Measurements from ENCODE around the gene LIMD2.

LIMD2 gene

DNA sequence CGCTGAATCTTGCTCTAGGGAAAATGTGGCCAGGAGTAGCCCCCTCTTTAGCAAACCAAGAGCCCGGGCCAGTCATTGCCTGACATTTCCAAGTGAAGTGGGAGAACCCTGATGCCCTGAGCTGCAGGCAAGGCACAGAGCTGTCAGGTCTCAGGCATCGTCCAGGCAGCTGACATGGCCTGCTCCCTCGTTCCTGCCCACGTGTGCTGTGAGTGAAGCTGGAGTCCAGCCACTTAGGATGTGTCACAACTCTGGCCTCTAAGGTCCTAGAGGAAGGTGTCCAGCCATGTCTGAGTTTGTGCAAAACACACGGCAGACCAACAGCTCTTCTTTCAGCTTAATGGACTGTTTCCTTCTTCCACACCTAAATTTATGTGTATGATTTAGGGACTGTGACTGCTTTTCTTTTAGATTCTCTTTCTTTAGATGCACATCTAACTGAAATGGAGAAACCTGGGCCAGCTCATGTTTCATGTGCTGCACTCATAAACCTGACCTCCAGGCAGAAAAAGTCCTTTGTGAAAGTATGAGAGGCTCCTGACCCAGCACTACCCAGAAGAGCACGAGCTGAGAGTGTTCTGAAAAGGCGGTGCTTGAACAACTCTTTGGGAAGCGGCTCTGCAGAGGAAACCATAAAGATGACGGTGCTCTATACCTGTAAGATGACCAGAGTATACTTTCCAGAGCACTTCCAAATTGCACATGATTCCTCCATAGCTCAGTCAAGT is 14.8 kb upstream of the LIMD2 start:
- Histone ChIP-seq H3K27ac (ENCODE audit: low read depth in 2 of 2, low read length in 2 of 2) (no peak overlapping the region), H3K9me3 (ENCODE audit: control insufficient read depth in 2 of 2, low read length in 2 of 2) (no peaks in the 10 kb centered on the region), H3K9ac (ENCODE audit: low read depth in 1 of 2, low read length in 2 of 2) (no peak overlapping the region), H3K4me3 (ENCODE audit: low read length in 2 of 2) (no peak overlapping the region), H3K36me3 (ENCODE audit: control insufficient read depth in 2 of 2, insufficient read depth in 2 of 2, low read length in 2 of 2) (peaks cover 12 to 28% of the 10 kb centered on the region in 2 donors), H3K27me3 (ENCODE audit: control insufficient read depth in 2 of 2, insufficient read depth in 2 of 2, low read length in 2 of 2) (no peaks in the 10 kb centered on the region), H3K4me1 (ENCODE audit: control insufficient read depth in 2 of 2, insufficient read depth in 2 of 2, low read length in 2 of 2) (no peaks in the 10 kb centered on the region)

DNA sequence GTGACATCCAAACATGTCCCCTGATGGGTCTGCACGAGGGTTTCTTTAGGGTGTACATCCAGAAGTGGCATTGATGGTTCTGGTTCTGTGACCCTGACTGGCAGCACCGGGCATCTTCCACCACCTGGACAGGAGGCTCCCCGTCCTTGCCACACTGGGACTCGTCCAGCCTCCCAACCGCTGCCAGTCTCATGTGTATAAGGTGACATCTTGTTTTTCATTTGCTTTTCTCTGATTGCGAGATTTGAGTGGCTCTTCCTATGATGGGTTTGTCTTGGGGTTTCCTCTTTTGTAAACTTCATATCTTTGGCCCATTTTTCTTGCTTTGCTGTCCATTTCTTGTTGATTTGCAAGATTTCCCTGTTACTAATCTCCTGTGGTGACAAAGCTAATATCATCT is 9.2 kb upstream of the LIMD2 start:
- Histone ChIP-seq H3K36me3 (ENCODE audit: control insufficient read depth in 2 of 2, insufficient read depth in 2 of 2, low read length in 2 of 2) (peaks cover 17 to 43% of the 10 kb centered on the region in 2 donors), H3K27me3 (ENCODE audit: control insufficient read depth in 2 of 2, insufficient read depth in 2 of 2, low read length in 2 of 2) (no peaks in the 10 kb centered on the region), H3K4me3 (ENCODE audit: low read length in 2 of 2) (no peak overlapping the region), H3K4me1 (ENCODE audit: control insufficient read depth in 2 of 2, insufficient read depth in 2 of 2, low read length in 2 of 2) (no peaks in the 10 kb centered on the region), H3K9me3 (ENCODE audit: control insufficient read depth in 2 of 2, low read length in 2 of 2) (no peaks in the 10 kb centered on the region), H3K27ac (ENCODE audit: low read depth in 2 of 2, low read length in 2 of 2) (no peak overlapping the region), H3K9ac (ENCODE audit: low read depth in 1 of 2, low read length in 2 of 2) (no peak overlapping the region)

DNA sequence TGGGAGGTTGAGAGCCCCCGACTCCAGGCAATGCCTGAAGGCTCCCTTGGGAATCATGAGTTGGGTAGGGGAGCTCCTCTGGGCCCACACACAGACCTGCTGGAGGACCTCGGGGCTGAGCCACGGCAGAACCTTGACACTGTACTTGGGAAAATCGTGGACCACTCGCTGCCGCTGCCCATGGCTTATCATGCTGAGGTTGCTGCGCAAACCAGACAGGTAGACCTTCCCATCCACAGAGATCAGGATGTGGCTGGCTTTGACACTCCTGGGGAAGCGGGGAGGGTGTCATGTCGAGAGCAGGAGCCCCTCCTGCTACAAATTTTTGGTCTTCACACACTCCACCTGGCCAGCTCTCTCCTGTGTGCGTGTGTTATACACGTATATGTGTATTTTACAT is 7.2 kb upstream of the LIMD2 start:
- Histone ChIP-seq H3K4me3 (ENCODE audit: low read length in 2 of 2) (no peak overlapping the region), H3K4me1 (ENCODE audit: control insufficient read depth in 2 of 2, insufficient read depth in 2 of 2, low read length in 2 of 2) (no peaks in the 10 kb centered on the region), H3K27me3 (ENCODE audit: control insufficient read depth in 2 of 2, insufficient read depth in 2 of 2, low read length in 2 of 2) (no peaks in the 10 kb centered on the region), H3K27ac (ENCODE audit: low read depth in 2 of 2, low read length in 2 of 2) (no peak overlapping the region), H3K36me3 (ENCODE audit: control insufficient read depth in 2 of 2, insufficient read depth in 2 of 2, low read length in 2 of 2) (peaks cover 23 to 38% of the 10 kb centered on the region in 2 donors), H3K9ac (ENCODE audit: low read depth in 1 of 2, low read length in 2 of 2) (no peak overlapping the region), H3K9me3 (ENCODE audit: control insufficient read depth in 2 of 2, low read length in 2 of 2) (no peaks in the 10 kb centered on the region)

DNA sequence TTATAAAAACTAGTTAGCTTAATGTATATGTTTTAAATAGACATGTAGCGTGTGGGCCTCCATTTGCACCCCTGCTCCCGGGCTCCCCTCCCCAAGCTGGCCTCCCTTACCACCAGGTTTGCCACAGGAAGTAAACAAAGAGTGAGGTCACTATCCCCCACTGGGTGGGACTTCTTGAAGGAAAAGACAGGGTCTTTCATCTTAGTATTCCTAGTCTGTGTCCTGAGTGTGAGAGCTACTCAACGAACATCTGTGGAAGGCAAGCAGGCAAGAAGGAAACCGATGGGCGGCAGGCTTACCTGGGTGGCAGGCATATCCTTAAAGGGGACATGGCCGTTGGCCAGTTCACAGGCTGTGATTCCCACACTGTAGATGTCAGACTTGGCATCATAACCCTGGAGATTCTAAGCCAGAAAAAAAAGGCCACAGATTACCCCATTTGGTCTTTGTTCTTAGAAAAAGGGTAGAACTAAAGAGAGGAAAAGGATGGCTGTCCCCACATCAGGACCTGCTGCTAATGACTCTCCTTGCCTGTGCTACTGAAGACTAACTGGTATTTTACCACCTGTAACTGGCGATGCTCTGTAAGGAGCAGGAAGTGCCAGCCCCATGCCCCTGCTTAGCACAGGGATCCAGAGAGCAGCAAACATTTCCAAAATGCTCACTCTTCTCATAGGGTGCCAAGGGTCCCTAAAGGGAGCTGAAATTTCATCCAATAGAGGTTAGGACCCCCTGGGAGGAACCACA is 6.6 kb upstream of the LIMD2 start:
- Histone ChIP-seq H3K27ac (ENCODE audit: low read depth in 2 of 2, low read length in 2 of 2) (no peak overlapping the region), H3K4me3 (ENCODE audit: low read length in 2 of 2) (no peak overlapping the region), H3K9me3 (ENCODE audit: control insufficient read depth in 2 of 2, low read length in 2 of 2) (no peaks in the 10 kb centered on the region), H3K9ac (ENCODE audit: low read depth in 1 of 2, low read length in 2 of 2) (no peak overlapping the region), H3K27me3 (ENCODE audit: control insufficient read depth in 2 of 2, insufficient read depth in 2 of 2, low read length in 2 of 2) (no peaks in the 10 kb centered on the region), H3K36me3 (ENCODE audit: control insufficient read depth in 2 of 2, insufficient read depth in 2 of 2, low read length in 2 of 2) (peaks cover 23 to 35% of the 10 kb centered on the region in 2 donors), H3K4me1 (ENCODE audit: control insufficient read depth in 2 of 2, insufficient read depth in 2 of 2, low read length in 2 of 2) (no peaks in the 10 kb centered on the region)

DNA sequence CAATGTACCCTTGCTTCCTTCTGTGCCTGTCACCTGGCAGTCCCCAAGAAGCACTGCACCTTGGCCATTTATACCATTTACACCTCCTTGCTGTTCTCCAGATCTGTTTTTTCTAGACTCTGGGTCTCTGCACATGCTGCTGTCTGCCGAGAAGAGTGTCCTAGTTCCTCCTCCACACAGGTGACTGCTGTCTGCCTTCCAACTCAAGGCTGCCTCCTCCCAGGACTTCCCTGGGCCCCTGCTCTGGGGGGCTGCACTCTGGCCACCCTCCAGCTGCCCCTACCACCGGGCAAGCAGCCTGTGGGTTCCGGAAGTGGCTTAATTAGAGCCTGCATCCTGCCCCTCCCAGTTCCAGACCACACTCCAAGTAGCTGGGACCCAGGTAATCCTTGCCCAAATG is 5.7 kb upstream of the LIMD2 start:
- peaks cover 19 to 32% of the 10 kb centered on the region in 2 donors for H3K36me3 ChIP-seq (ENCODE audit: control insufficient read depth in 2 of 2, insufficient read depth in 2 of 2, low read length in 2 of 2)
- H3K27me3 ChIP-seq (ENCODE audit: control insufficient read depth in 2 of 2, insufficient read depth in 2 of 2, low read length in 2 of 2): no peaks in the 10 kb centered on the region
- no peak overlapping the region for H3K9ac ChIP-seq (ENCODE audit: low read depth in 1 of 2, low read length in 2 of 2)
- no peak overlapping the region for H3K27ac ChIP-seq (ENCODE audit: low read depth in 2 of 2, low read length in 2 of 2)
- peaks cover 3 to 6% of the 10 kb centered on the region in 2 donors for H3K4me1 ChIP-seq (ENCODE audit: control insufficient read depth in 2 of 2, insufficient read depth in 2 of 2, low read length in 2 of 2)
- no peaks in the 10 kb centered on the region for H3K9me3 ChIP-seq (ENCODE audit: control insufficient read depth in 2 of 2, low read length in 2 of 2)
- no peak overlapping the region for H3K4me3 ChIP-seq (ENCODE audit: low read length in 2 of 2)

DNA sequence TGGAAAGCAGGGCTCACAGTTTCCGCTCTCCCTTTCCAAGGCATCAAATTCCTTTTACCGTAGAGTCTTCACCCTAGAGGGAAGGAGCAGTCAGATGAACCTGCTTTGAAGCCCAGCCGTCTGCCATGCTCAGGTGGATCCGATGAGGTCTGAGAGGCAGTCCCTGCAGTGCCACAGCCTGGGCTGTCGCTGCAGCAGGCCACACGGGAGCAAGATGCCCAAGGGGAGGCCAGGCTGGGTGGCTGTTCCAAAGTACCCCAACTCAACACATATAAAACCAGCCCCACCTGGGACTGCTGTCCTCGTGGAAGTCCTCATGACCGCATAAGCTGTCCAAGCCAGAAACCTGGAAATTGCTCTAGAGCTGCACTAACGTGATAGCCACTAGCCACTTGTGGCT is 4.9 kb upstream of the LIMD2 start:
- Histone ChIP-seq H3K9me3 (ENCODE audit: control insufficient read depth in 2 of 2, low read length in 2 of 2) (no peaks in the 10 kb centered on the region), H3K4me3 (ENCODE audit: low read length in 2 of 2) (no peak overlapping the region), H3K4me1 (ENCODE audit: control insufficient read depth in 2 of 2, insufficient read depth in 2 of 2, low read length in 2 of 2) (peaks cover 3 to 6% of the 10 kb centered on the region in 2 donors), H3K36me3 (ENCODE audit: control insufficient read depth in 2 of 2, insufficient read depth in 2 of 2, low read length in 2 of 2) (peaks cover 15 to 28% of the 10 kb centered on the region in 2 donors), H3K9ac (ENCODE audit: low read depth in 1 of 2, low read length in 2 of 2) (no peak overlapping the region), H3K27ac (ENCODE audit: low read depth in 2 of 2, low read length in 2 of 2) (no peak overlapping the region), H3K27me3 (ENCODE audit: control insufficient read depth in 2 of 2, insufficient read depth in 2 of 2, low read length in 2 of 2) (no peaks in the 10 kb centered on the region)

DNA sequence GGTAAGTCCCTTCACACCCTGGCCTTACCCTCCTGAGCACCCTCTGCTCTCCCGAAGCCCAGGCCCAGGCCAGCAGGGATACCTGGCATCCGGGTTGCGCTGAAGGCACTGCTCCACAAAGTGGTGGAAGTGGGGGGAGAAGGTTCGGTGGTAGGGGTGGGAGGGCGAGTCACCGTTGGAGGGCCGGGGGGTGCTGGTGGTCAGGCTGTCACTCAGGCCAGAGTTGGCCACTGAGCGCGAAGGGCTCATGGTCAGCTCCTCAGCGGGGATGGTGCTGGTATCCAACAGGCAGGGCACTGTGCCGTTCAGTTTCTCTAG is 4.3 kb upstream of the LIMD2 start:
- no peak overlapping the region for H3K4me3 ChIP-seq (ENCODE audit: low read length in 2 of 2)
- no peaks in the 10 kb centered on the region for H3K27me3 ChIP-seq (ENCODE audit: control insufficient read depth in 2 of 2, insufficient read depth in 2 of 2, low read length in 2 of 2)
- H3K27ac ChIP-seq (ENCODE audit: low read depth in 2 of 2, low read length in 2 of 2): no peak overlapping the region
- H3K36me3 ChIP-seq (ENCODE audit: control insufficient read depth in 2 of 2, insufficient read depth in 2 of 2, low read length in 2 of 2): peaks cover 15 to 23% of the 10 kb centered on the region in 2 donors
- no peak overlapping the region for H3K9ac ChIP-seq (ENCODE audit: low read depth in 1 of 2, low read length in 2 of 2)
- peaks cover 3 to 6% of the 10 kb centered on the region in 2 donors for H3K4me1 ChIP-seq (ENCODE audit: control insufficient read depth in 2 of 2, insufficient read depth in 2 of 2, low read length in 2 of 2)
- no peaks in the 10 kb centered on the region for H3K9me3 ChIP-seq (ENCODE audit: control insufficient read depth in 2 of 2, low read length in 2 of 2)

DNA sequence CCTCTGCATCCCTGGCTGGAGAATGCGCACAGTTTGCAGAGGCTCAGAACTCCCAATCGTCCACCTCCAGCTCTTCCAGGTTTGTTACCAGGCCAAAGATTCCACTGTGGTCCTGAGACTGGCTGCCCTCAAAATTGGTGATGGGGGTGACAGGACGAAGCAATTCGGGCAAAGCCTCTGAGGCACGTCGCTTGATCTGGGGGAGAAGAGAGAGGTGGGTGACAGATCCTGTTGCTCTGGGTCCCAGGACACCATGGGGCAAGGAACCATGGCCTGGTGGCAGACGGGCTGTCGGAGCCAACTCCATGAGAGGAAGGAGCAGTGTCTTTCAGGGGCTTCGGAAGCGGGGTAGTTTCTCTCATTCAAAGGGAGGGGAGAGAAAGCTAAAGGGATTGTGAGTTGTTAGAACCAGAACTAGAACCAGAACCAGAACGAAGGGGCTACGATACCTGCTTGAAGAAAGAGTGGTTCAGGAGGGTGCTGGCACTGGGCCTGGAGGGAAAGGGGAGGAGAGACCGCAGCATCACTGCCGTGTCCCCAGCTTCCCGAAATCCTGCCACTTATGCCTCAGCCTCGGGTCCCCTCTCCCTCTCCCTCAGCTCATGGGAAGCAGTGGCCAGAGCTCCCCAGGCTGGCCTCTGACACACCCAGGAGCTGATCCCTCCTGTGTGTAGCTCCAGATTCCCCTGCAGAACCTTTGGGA is 3.8 kb upstream of the LIMD2 start:
- Histone ChIP-seq H3K27me3 (ENCODE audit: control insufficient read depth in 2 of 2, insufficient read depth in 2 of 2, low read length in 2 of 2) (no peaks in the 10 kb centered on the region), H3K36me3 (ENCODE audit: control insufficient read depth in 2 of 2, insufficient read depth in 2 of 2, low read length in 2 of 2) (peaks cover 11 to 18% of the 10 kb centered on the region in 2 donors), H3K4me1 (ENCODE audit: control insufficient read depth in 2 of 2, insufficient read depth in 2 of 2, low read length in 2 of 2) (peaks cover 3 to 6% of the 10 kb centered on the region in 2 donors), H3K9ac (ENCODE audit: low read depth in 1 of 2, low read length in 2 of 2) (no peak overlapping the region), H3K27ac (ENCODE audit: low read depth in 2 of 2, low read length in 2 of 2) (no peak overlapping the region), H3K4me3 (ENCODE audit: low read length in 2 of 2) (no peak overlapping the region), H3K9me3 (ENCODE audit: control insufficient read depth in 2 of 2, low read length in 2 of 2) (no peaks in the 10 kb centered on the region)

DNA sequence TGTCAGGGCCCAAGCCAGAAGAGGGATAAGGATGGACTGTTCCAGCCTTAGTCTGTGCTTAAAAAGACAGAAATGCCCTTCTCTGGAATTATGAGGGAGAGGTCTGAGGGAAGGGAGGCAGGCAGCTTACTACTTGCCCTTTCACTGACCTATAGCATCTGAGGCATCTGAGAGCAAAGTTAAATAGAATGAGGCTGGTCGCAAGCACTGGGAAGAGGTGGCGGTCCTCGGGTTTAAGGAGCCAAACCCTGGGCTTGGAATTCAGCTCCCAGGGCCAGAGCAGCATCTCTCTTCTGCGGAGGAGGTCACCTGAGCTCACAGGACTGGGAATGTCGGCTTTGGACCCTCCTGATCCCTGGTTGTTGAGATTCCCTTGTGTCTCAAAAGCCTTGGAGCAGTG is 3.1 kb upstream of the LIMD2 start:
- Histone ChIP-seq H3K27me3 (ENCODE audit: control insufficient read depth in 2 of 2, insufficient read depth in 2 of 2, low read length in 2 of 2) (no peaks in the 10 kb centered on the region), H3K9me3 (ENCODE audit: control insufficient read depth in 2 of 2, low read length in 2 of 2) (no peaks in the 10 kb centered on the region), H3K9ac (ENCODE audit: low read depth in 1 of 2, low read length in 2 of 2) (no peak overlapping the region), H3K27ac (ENCODE audit: low read depth in 2 of 2, low read length in 2 of 2) (peak overlapping the region in 1 of 2 donors; percentile 83), H3K36me3 (ENCODE audit: control insufficient read depth in 2 of 2, insufficient read depth in 2 of 2, low read length in 2 of 2) (peaks cover 10 to 16% of the 10 kb centered on the region in 2 donors), H3K4me3 (ENCODE audit: low read length in 2 of 2) (no peak overlapping the region), H3K4me1 (ENCODE audit: control insufficient read depth in 2 of 2, insufficient read depth in 2 of 2, low read length in 2 of 2) (peaks cover 6 to 8% of the 10 kb centered on the region in 2 donors)

DNA sequence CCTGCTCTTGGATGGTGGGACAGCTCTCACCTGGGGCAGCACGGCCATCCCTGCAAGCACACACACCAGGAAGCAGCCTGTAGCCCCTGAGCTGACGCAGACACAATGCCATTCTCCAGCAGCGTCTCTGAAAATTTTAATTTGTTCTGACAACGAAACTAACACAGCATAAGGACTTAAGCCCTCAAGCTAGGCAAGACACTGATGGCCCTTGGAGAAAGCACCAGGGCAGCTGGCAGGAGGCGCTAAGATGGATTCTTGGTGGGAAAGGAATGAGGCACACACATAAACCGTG is 2.7 kb upstream of the LIMD2 start:
- H3K9ac ChIP-seq (ENCODE audit: low read depth in 1 of 2, low read length in 2 of 2): no peak overlapping the region
- peaks cover 10 to 16% of the 10 kb centered on the region in 2 donors for H3K36me3 ChIP-seq (ENCODE audit: control insufficient read depth in 2 of 2, insufficient read depth in 2 of 2, low read length in 2 of 2)
- H3K4me1 ChIP-seq (ENCODE audit: control insufficient read depth in 2 of 2, insufficient read depth in 2 of 2, low read length in 2 of 2): peaks cover 9 to 11% of the 10 kb centered on the region in 2 donors
- peak overlapping the region in 1 of 2 donors; percentile 83 for H3K27ac ChIP-seq (ENCODE audit: low read depth in 2 of 2, low read length in 2 of 2)
- peak overlapping the region in 1 of 2 donors; percentile 37 for H3K4me3 ChIP-seq (ENCODE audit: low read length in 2 of 2)
- no peaks in the 10 kb centered on the region for H3K27me3 ChIP-seq (ENCODE audit: control insufficient read depth in 2 of 2, insufficient read depth in 2 of 2, low read length in 2 of 2)
- H3K9me3 ChIP-seq (ENCODE audit: control insufficient read depth in 2 of 2, low read length in 2 of 2): no peaks in the 10 kb centered on the region

Measured in mucosa of rectum (tissue), 2 donors.